ENCODE results near the gene DEFB128. TPM values are rescaled to one million over a fixed set of nuclear protein-coding genes. Genes with fewer than 3 reads are reported as not detected.

The DEFB128 gene
- total and polyA plus RNA-seq, 2 of the 4 experiments (the other 2 are of a cell fraction), result not detected

DNA sequence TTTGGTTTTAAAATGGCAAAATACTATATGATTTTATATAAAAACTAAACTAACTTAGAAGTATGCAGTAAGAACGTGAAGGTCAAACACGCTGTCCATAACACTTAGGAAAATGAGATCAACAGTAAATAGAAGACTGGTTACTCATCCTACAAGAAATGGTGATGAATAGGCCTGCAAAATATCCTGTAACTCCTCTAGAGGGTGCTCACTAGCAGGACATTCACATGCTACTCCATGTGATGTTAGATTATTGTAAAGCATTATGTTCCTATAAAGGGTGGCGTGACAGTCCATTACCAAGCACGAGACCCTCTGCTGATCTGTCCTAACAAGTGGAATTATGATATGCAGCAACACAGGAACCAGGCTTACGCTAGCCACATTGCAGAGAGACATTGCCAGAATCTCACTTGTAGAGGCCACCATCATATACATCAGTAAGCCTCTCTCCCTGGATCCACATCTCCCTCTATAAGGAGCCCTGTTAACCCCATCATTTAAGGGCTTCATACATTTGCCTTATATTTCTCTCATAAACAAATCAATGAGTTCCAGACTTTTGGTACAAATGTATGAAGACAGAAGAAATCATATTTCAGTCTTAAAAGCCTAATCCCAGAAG is 19.5 kb upstream of the DEFB128 start:
- no peaks in the 10 kb centered on the region for H3K9me1 ChIP-seq (ENCODE audit: insufficient read depth, low read length)
- H3K4ac ChIP-seq (ENCODE audit: low read depth, low read length), result no peak overlapping the region
- H2BK5ac ChIP-seq (ENCODE audit: low read depth, low read length, poor library complexity, severe bottlenecking), result no peak overlapping the region
- H4K20me1 ChIP-seq (ENCODE audit: insufficient read depth, low read length), result no peaks in the 10 kb centered on the region
- in situ Hi-C loops (cut with MboI; ENCODE audit: low sequenced_read_pairs), result no loop called here
- ATAC-seq (ENCODE audit: low read depth), result peak; percentile 98
- H2AK5ac ChIP-seq (ENCODE audit: low read depth, low read length), result no peak overlapping the region
- 0% methylated on average over 1 of the region's 5 CpGs; no CpG with 5 or more reads in 1 of the 2 experiments for WGBS, 2 experiments (ENCODE audit: extremely low coverage in 2 of 2, insufficient read length in 1 of 2)
- H2BK15ac ChIP-seq (ENCODE audit: low read depth, low read length), result no peak overlapping the region
- H3K4me2 ChIP-seq (ENCODE audit: low read depth, low read length), result no peak overlapping the region
- H3K9ac ChIP-seq (ENCODE audit: low read depth, low read length), result no peak overlapping the region
- H3K27ac ChIP-seq (ENCODE audit: insufficient read depth, low read length), result no peak overlapping the region
- H2BK120ac ChIP-seq (ENCODE audit: low read depth, low read length), result no peak overlapping the region
- H3K23ac ChIP-seq (ENCODE audit: low read depth, low read length), result no peak overlapping the region
- CTCF ChIA-PET, result interaction anchor here (0.9 kb wide), 1 partner anchor 122 kb away, joined by 3 read pairs; no protein-coding TSS in a partner anchor
- no peak overlapping the region for H3K4me3 ChIP-seq (ENCODE audit: insufficient read depth, low read depth, low read length)
- H3K18ac ChIP-seq (ENCODE audit: low read depth, low read length), result no peak overlapping the region
- H3K79me1 ChIP-seq (ENCODE audit: low read depth in 1 of 2, low read length in 2 of 2), result no peaks in the 10 kb centered on the region
- H3K27me3 ChIP-seq (ENCODE audit: control insufficient read depth, insufficient read depth, low read length), result peaks cover 10% of the 10 kb centered on the region
- peak; percentile 79 for DNase-seq
- H2AK9ac ChIP-seq (replicated peaks; ENCODE audit: low read depth, low read length, poor library complexity), result no peak overlapping the region
- intact Hi-C loops (cut with micrococcal nuclease), result loop anchor here (1.0 to 2.0 kb wide), 2 partner anchors 58 to 121 kb away; no protein-coding TSS in a partner anchor
- no peak overlapping the region for H3K56ac ChIP-seq (ENCODE audit: extremely low read depth, insufficient read depth, low read length)
- no peak overlapping the region for H4K5ac ChIP-seq (ENCODE audit: low read depth, low read length)
- BruUV-seq (replicated peaks), result no TSS peak
- dilution Hi-C loops (cut with HindIII; ENCODE audit: low sequenced_read_pairs, unreplicated experiment), result no loop called here
- no peak overlapping the region for H3K14ac ChIP-seq (replicated peaks; ENCODE audit: low read depth, low read length)
- TF ChIP-seq, protein P1, sequence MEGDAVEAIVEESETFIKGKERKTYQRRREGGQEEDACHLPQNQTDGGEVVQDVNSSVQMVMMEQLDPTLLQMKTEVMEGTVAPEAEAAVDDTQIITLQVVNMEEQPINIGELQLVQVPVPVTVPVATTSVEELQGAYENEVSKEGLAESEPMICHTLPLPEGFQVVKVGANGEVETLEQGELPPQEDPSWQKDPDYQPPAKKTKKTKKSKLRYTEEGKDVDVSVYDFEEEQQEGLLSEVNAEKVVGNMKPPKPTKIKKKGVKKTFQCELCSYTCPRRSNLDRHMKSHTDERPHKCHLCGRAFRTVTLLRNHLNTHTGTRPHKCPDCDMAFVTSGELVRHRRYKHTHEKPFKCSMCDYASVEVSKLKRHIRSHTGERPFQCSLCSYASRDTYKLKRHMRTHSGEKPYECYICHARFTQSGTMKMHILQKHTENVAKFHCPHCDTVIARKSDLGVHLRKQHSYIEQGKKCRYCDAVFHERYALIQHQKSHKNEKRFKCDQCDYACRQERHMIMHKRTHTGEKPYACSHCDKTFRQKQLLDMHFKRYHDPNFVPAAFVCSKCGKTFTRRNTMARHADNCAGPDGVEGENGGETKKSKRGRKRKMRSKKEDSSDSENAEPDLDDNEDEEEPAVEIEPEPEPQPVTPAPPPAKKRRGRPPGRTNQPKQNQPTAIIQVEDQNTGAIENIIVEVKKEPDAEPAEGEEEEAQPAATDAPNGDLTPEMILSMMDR (conservative IDR thresholded peaks at IDR 0.05; ENCODE audit: low read depth, low read length), result peak; percentile 70
- no peak for TF ChIP-seq NFE2L2 (IDR thresholded peaks at IDR 0.05; ENCODE audit: low read depth, low read length)
- no peak for TF ChIP-seq POLR2A (IDR thresholded peaks at IDR 0.05; ENCODE audit: low read depth, low read length)
- no peak for TF ChIP-seq MAZ (IDR thresholded peaks at IDR 0.05; ENCODE audit: borderline replicate concordance, low read depth, low read length)
- no peak for TF ChIP-seq MXI1 (IDR thresholded peaks at IDR 0.05; ENCODE audit: borderline replicate concordance, low read depth, low read length)
- TF ChIP-seq BHLHE40 (IDR thresholded peaks at IDR 0.05; ENCODE audit: low read depth, low read length), result peak; percentile 79
- no peak for TF ChIP-seq CEBPB (IDR thresholded peaks at IDR 0.05; ENCODE audit: low read depth, low read length)
- no peak; the same call in 1 of the 2 replicates for TF ChIP-seq USF2 (IDR thresholded peaks at IDR 0.05; ENCODE audit: low read depth, low read length)
- TF ChIP-seq RAD21 (IDR thresholded peaks at IDR 0.05; ENCODE audit: low read length), result peak; percentile 71
- TF ChIP-seq SMC3 (IDR thresholded peaks at IDR 0.05; ENCODE audit: low read depth, low read length), result peak; percentile 60
- TF ChIP-seq FOS (IDR thresholded peaks at IDR 0.05; ENCODE audit: low read depth, low read length), result peak; percentile 33; the same call in 1 of the 2 replicates
- H2AFZ ChIP-seq (replicated peaks; ENCODE audit: low read length, poor library complexity), result no peak overlapping the region
- H3K4me1 ChIP-seq (ENCODE audit: control insufficient read depth, insufficient read depth, low read length), result no peaks in the 10 kb centered on the region
- no peak overlapping the region for H4K91ac ChIP-seq (ENCODE audit: insufficient read depth, low read depth, low read length)
- no peak overlapping the region for H2BK20ac ChIP-seq (ENCODE audit: low read depth, low read length)
- H4K8ac ChIP-seq (ENCODE audit: low read depth in 2 of 2, low read length in 2 of 2), result no peak overlapping the region
- H3K9me3 ChIP-seq (ENCODE audit: control insufficient read depth, insufficient read depth, low read length), result no peaks in the 10 kb centered on the region
- POLR2A ChIA-PET (ENCODE audit: unreplicated experiment), result interaction anchor here (0.6 kb wide), 1 partner anchor 16 kb away, joined by 3 read pairs; no protein-coding TSS in a partner anchor
- no peaks in the 10 kb centered on the region for H3K36me3 ChIP-seq (ENCODE audit: control insufficient read depth, insufficient read depth, low read length)
